ENCODE data around the gene NT5DC3. TPM values are rescaled to one million over a fixed set of nuclear protein-coding genes. Genes with fewer than 3 reads are reported as not detected.
A peak's percentile ranks its signal among the peaks of the same experiment; 100 is the strongest.

Gene NT5DC3
- total RNA-seq (2021; fragmentation: NEBNext Ultra II Directional; extraction: Animal tissue kit (Norgen Biotek cat#: 25700)): 10 to 100 TPM; 10.5 to 12.8 (median 11.3) TPM
- long read RNA-seq, partial matches to known transcripts: 0 of 22 reads
- long read RNA-seq, other reads (novel, unspliced or antisense): 22 of 22 reads

GRCh38 chr12:103840876-103841689 lies at the start of gene NT5DC3:
TSS of gene NT5DC3 (minus strand) at chr12:103841234. CDS start at chr12:103841156, 78 bp downstream.
- H3K4me1 Mint-ChIP-seq (ENCODE audit: low read depth): peaks cover 43% of the 10 kb centered on the region
- H3K27me3 Mint-ChIP-seq (ENCODE audit: insufficient read depth): no peaks in the 10 kb centered on the region; the same call in 1 of the 2 replicates
- DNase-seq: peak; percentile 71
- H3K4me3 Mint-ChIP-seq: peak within 1 kb of the TSS; percentile 94
- no peaks in the 10 kb centered on the region for H3K9me3 Mint-ChIP-seq
- TF ChIP-seq CTCF (IDR thresholded peaks at IDR 0.05): peak; percentile 37
- peaks cover 12% of the 10 kb centered on the region; the same call in 1 of the 2 replicates for H3K36me3 Mint-ChIP-seq (ENCODE audit: low read depth)
- peak within 1 kb of the TSS; percentile 91 for H3K27ac Mint-ChIP-seq

- Mint-ChIP-seq H3K9me3 (no peaks in the 10 kb centered on the region), H3K27me3 (ENCODE audit: insufficient read depth) (peaks cover 7% of the 10 kb centered on the region), H3K27ac (no peak overlapping the region), H3K4me3 (no peak overlapping the region), H3K36me3 (ENCODE audit: low read depth) (no peaks in the 10 kb centered on the region), H3K4me1 (ENCODE audit: low read depth) (peaks cover 10% of the 10 kb centered on the region)
- DNase-seq: no peak
- no peak; the same call in 1 of the 2 replicates for TF ChIP-seq CTCF (IDR thresholded peaks at IDR 0.05)
Measured at GRCh38 chr12:103887738-103888137, 46.7 kb upstream of the NT5DC3 start.

- Mint-ChIP-seq H3K9me3 (no peaks in the 10 kb centered on the region), H3K27ac (no peak overlapping the region), H3K27me3 (ENCODE audit: insufficient read depth) (peaks cover 8% of the 10 kb centered on the region), H3K4me1 (ENCODE audit: low read depth) (peaks cover 13% of the 10 kb centered on the region), H3K4me3 (no peak overlapping the region), H3K36me3 (ENCODE audit: low read depth) (no peaks in the 10 kb centered on the region)
- no peak for DNase-seq
- no peak for TF ChIP-seq CTCF (IDR thresholded peaks at IDR 0.05)
Measured at GRCh38 chr12:103886195-103886797, 45.3 kb upstream of the NT5DC3 start.

GRCh38 chr12:103884316-103884715 lies 43.3 kb upstream of the NT5DC3 start:
- TF ChIP-seq CTCF (IDR thresholded peaks at IDR 0.05): peak; percentile 79
- H3K4me3 Mint-ChIP-seq: no peak overlapping the region
- peak; percentile 37 for DNase-seq
- peaks cover 18% of the 10 kb centered on the region for H3K4me1 Mint-ChIP-seq (ENCODE audit: low read depth)
- no peak overlapping the region for H3K27ac Mint-ChIP-seq
- no peaks in the 10 kb centered on the region for H3K36me3 Mint-ChIP-seq (ENCODE audit: low read depth)
- H3K9me3 Mint-ChIP-seq: no peaks in the 10 kb centered on the region
- peaks cover 6% of the 10 kb centered on the region; the same call in 1 of the 2 replicates for H3K27me3 Mint-ChIP-seq (ENCODE audit: insufficient read depth)

GRCh38 chr12:103883908-103884307 lies 42.9 kb upstream of the NT5DC3 start:
- H3K27me3 Mint-ChIP-seq (ENCODE audit: insufficient read depth): peaks cover 6% of the 10 kb centered on the region; the same call in 1 of the 2 replicates
- H3K27ac Mint-ChIP-seq: no peak overlapping the region
- H3K36me3 Mint-ChIP-seq (ENCODE audit: low read depth): no peaks in the 10 kb centered on the region
- DNase-seq: no peak
- no peak overlapping the region for H3K4me3 Mint-ChIP-seq
- H3K4me1 Mint-ChIP-seq (ENCODE audit: low read depth): peaks cover 22% of the 10 kb centered on the region
- H3K9me3 Mint-ChIP-seq: no peaks in the 10 kb centered on the region
- TF ChIP-seq CTCF (IDR thresholded peaks at IDR 0.05): no peak
